Ishikawa (cell line): ENCODE data around the gene RSF1.

Source experiments
- CREB1 ChIP-seq: IDR thresholded peaks from 2 replicates; pipeline ENCODE4 v1.6.1; 2012; ENCODE audit warnings: low read depth
- EP300 ChIP-seq: IDR thresholded peaks from 2 replicates; pipeline ENCODE4 v1.6.1; 2012; ENCODE audit warnings: borderline replicate concordance
- MAX ChIP-seq: IDR thresholded peaks from 2 replicates; pipeline ENCODE4 v1.6.1; 2012
- RAD21 ChIP-seq: IDR thresholded peaks from 2 replicates; pipeline ENCODE4 v1.6.1; 2012; ENCODE audit warnings: low read depth
- TAF1 ChIP-seq: IDR thresholded peaks from 2 replicates; pipeline ENCODE4 v1.6.1; 2012; ENCODE audit warnings: low read depth, mild to moderate bottlenecking
- TCF12 ChIP-seq: IDR thresholded peaks from 2 replicates; pipeline ENCODE4 v1.6.1; 2012; ENCODE audit warnings: low read depth
- TEAD4 ChIP-seq: IDR thresholded peaks from 2 replicates; pipeline ENCODE4 v1.6.1; 2012
- USF1 ChIP-seq: IDR thresholded peaks from 2 replicates; pipeline ENCODE4 v1.6.1; 2012
- YY1 ChIP-seq: IDR thresholded peaks from 2 replicates; pipeline ENCODE4 v1.6.1; 2012; ENCODE audit warnings: low read depth

GRCh38 chr11:77736473-77736872 lies 84.0 kb downstream of the RSF1 start:
- no peak for TF ChIP-seq RAD21
- no peak for TF ChIP-seq USF1
- TF ChIP-seq CREB1, result no peak
- TF ChIP-seq TCF12, result no peak
- TF ChIP-seq YY1, result no peak
- TF ChIP-seq TAF1, result no peak
- no peak for TF ChIP-seq EP300
- no peak for TF ChIP-seq MAX
- no peak for TF ChIP-seq TEAD4
